HL-60 (cell line): Measurements from ENCODE around the gene CES3.

Experiments used
- DNase-seq, 2 experiments: peaks; one replicate each; pipeline ENCODE4 v3.0.0-alpha.2; 2010 to 2020; ENCODE audit warnings: low read depth in 1 of 2, low spot score in 1 of 2
- H3K27ac ChIP-seq: fragments of 250-450 bp; sonication (Bioruptor Pico); replicated peaks from 2 replicates; pipeline ENCODE4 v1.5.1; 2020; ENCODE audit warnings: mild to moderate bottlenecking, moderate library complexity
- H3K27me3 ChIP-seq: fragments of 250-450 bp; sonication (Bioruptor Pico); 2 replicates; pipeline ENCODE4 v1.5.1; 2021; ENCODE audit warnings: mild to moderate bottlenecking, moderate library complexity; ENCODE audit not compliant: insufficient read depth, poor library complexity, severe bottlenecking
- H3K4me3 ChIP-seq: replicated peaks from 2 replicates; pipeline ENCODE4 v1.5.1; 2011; ENCODE audit warnings: mild to moderate bottlenecking, control low read depth, low read length; ENCODE audit not compliant: insufficient read depth
- CTCF ChIP-seq: IDR thresholded peaks from one replicate; pipeline ENCODE4 v1.5.1; 2011; ENCODE audit warnings: low read length, control low read depth, inconsistent platforms; ENCODE audit not compliant: insufficient read depth
- GABPA ChIP-seq: IDR thresholded peaks from 2 replicates; pipeline ENCODE4 v1.6.1; 2012; ENCODE audit warnings: low read depth
- POLR2AphosphoS5 ChIP-seq: IDR thresholded peaks from 2 replicates; pipeline ENCODE4 v1.6.1; 2012; ENCODE audit warnings: low read depth
- REST ChIP-seq: IDR thresholded peaks from 2 replicates; pipeline ENCODE4 v1.6.1; 2012; ENCODE audit warnings: low read depth; ENCODE audit not compliant: insufficient replicate concordance
- SPI1 ChIP-seq: IDR thresholded peaks from 2 replicates; pipeline ENCODE4 v1.6.1; 2012; ENCODE audit warnings: low read depth, mild to moderate bottlenecking, borderline replicate concordance

CES3 gene

GRCh38 chr16:66918803-66919568 is 42.1 kb upstream of the CES3 start, which contains the start of gene CDH16:
TSS of gene CDH16 (minus strand) at chr16:66918885. CDS start at chr16:66918065, 820 bp downstream.
- no peak within 1 kb of the TSS for H3K27ac ChIP-seq
- no peak for DNase-seq
- no peak within 1 kb of the TSS for H3K4me3 ChIP-seq
- H3K27me3 ChIP-seq, result peaks cover 14% of the 10 kb centered on the region
- TF ChIP-seq CTCF, result no peak
- TF ChIP-seq POLR2AphosphoS5, result no peak
- no peak for TF ChIP-seq SPI1
- TF ChIP-seq REST, result no peak
- no peak for TF ChIP-seq GABPA

- Histone ChIP-seq H3K4me3 (no peak overlapping the region), H3K27me3 (peaks cover 22% of the 10 kb centered on the region), H3K27ac (no peak overlapping the region)
- DNase-seq, result no peak
- TF ChIP-seq REST, result no peak
Observed at GRCh38 chr16:66919569-66920298, 41.3 kb upstream of the CES3 start.

- TF ChIP-seq REST (no peak), SPI1 (no peak), GABPA (no peak), POLR2AphosphoS5 (no peak), CTCF (no peak)
- no peak overlapping the region for H3K27ac ChIP-seq
- H3K27me3 ChIP-seq, result peaks cover 25% of the 10 kb centered on the region
- H3K4me3 ChIP-seq, result no peak overlapping the region
- DNase-seq, result no peak
Observed at GRCh38 chr16:66920299-66920590, 40.8 kb upstream of the CES3 start.
